Measurements from ENCODE around the gene PSMA5.
"Not testable (repeated sequence)": the region's sequence is repeated elsewhere in the genome, so short reads cannot be mapped to it uniquely, and the experiment has no call there.

The PSMA5 gene

DNA sequence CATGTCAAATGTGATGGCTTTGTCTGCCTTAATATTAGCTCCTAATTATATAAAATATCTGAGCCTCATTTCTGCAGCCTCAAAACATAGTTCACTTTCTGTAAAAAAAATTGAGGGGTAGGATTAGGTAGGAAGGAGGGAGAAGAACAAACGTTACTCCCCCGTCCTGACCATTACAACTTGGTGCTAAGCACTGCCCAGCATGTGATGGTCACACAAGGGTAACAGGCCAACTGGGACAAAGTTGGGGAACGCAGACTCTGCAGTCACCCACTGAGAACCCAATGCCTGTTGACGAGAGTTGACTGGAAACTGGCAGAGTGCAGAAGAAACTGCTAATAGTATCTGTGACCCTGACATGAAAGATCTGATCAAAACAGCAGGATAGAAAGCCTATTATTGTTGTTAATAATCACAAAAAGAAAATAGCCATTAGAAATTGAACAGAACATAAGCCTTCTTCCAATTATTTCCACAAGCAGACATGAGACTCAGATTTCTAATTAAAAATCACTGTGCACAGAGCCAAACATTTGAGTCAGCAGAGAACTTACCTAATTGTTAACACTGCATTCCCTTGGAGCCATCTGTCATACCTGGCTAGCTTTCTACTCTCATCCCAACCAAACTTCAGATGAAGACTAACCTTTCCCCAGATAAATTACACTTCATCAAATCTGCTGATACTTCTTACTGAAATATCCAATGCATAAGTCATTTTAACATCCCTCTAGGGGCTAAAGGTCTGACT is 34.0 kb downstream of the PSMA5 start:
- DNase-seq (ENCODE audit: low read depth), result no peak

GRCh38 chr1:109391626-109392025 is 34.6 kb downstream of the PSMA5 start:
- DNase-seq (ENCODE audit: low read depth), result no peak

GRCh38 chr1:109391157-109391556 is 35.1 kb downstream of the PSMA5 start:
- DNase-seq (ENCODE audit: low read depth), result no peak

DNA sequence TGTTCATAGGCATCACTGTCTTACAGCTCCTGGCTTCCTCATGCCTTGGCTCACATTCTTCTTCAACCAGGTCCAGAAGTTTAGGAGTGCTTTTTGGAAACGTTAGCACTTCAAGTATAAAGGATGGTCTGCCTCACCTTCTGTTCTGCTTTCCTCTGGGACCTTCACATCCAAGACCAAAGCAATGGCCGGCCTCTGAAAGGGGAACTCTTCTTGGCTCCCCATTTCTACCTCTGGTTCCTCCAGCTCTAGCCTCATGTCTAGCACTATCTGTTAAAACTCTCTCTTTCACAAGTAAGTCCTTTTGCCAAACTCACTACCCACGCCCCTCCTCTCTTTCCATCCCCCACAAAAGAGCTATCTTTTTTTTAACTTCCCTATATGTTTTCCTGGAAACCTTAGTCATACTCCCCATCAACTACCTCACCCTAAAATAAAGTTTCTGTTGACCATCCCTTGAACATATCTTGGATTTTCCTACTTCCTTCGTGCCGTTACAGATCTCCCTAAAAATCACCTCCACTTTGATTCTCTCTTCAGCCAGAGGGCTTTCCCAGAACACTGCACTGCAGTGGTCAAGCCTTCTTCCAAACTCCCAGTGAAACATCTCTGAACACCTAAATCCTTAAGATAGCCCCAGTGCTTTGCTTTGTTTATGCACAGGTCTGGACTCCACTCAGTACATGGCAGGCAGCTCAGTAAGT is 36.5 kb downstream of the PSMA5 start:
- DNase-seq (ENCODE audit: low read depth), result no peak

GRCh38 chr1:109388884-109389637 is 37.2 kb downstream of the PSMA5 start:
- DNase-seq (ENCODE audit: low read depth), result no peak

GRCh38 chr1:109388208-109388711 is 38.0 kb downstream of the PSMA5 start:
- DNase-seq (ENCODE audit: low read depth), result no peak

- DNase-seq (ENCODE audit: low read depth), result no peak
Observed at GRCh38 chr1:109386054-109386717, 40.1 kb downstream of the PSMA5 start.

DNA sequence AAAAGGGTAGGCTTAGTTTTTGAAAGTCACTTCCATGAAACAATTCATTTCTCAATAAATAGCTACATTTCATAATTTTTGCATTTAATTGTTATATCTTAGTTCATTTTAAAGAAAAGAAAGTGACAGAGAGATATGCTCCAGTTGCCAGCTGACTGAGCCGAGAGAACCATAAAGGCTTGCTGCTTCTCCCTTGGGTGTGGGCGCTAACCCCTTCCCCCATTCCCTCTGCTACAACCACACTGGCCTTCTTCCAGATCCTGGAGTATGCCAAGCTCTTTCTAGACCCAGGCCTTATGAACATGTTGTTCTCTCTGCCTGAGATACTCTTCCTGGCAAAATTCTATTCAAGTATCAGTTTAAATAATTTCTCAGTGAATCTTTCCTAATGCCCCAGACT is 40.8 kb downstream of the PSMA5 start:
- no peak for DNase-seq (ENCODE audit: low read depth)

GRCh38 chr1:109383854-109384253 is 42.4 kb downstream of the PSMA5 start:
- DNase-seq (ENCODE audit: low read depth), result no peak

DNA sequence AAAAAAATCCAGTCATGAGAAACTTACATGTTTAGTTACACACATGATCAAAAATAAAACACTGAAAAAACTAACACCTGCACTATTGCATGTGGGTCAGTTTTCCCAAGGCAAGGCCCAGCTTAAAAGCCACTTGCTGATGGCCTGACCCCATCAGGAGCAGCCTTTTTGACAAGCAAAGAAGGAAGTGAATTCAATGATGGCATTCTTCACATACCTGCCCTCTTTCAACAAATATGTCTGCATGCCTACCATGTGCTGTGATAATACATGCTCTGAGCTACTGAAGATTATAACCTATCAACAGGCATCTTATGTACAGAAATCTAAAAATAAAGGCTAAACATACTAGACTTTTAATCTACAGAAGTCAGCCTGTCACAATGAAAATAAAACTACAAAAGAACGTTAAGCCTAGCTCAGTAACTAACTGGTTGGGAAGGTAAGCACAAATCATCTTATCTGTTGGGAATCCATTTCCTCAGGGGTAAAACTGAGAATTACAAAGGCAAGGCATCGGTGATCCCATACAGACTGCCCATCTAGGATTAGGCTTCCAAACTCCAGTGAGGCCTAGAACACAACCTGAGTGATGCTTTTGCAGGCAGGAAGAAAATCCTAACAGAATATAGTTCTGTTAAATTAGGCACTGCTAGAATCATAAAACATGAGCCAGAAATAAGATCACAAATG is 43.0 kb downstream of the PSMA5 start:
- no peak for DNase-seq (ENCODE audit: low read depth)

DNA sequence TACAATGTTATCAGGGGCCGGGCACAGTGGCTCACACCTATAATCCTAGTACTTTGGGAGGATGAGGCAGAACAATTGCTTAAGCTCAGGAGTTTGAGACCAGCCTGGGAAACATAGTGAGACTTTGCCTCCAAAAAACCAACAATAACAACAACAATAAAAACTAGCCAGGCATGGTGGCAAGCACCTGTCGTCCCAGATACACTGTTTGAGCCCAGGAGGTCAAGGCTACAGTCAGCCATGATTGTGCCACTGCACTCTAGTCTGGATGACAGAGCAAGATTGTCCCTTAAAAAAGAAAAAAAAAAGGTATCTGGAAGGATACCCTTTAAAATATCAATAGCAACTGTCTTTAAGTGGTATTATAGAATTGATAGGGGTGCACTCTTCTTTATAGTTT is 44.7 kb downstream of the PSMA5 start:
- no peak for DNase-seq (ENCODE audit: low read depth)

- no peak for DNase-seq (ENCODE audit: low read depth)
Observed at GRCh38 chr1:109379907-109380306, 46.3 kb downstream of the PSMA5 start.

GRCh38 chr1:109379422-109379821 is 46.8 kb downstream of the PSMA5 start:
- DNase-seq (ENCODE audit: low read depth), result no peak

DNA sequence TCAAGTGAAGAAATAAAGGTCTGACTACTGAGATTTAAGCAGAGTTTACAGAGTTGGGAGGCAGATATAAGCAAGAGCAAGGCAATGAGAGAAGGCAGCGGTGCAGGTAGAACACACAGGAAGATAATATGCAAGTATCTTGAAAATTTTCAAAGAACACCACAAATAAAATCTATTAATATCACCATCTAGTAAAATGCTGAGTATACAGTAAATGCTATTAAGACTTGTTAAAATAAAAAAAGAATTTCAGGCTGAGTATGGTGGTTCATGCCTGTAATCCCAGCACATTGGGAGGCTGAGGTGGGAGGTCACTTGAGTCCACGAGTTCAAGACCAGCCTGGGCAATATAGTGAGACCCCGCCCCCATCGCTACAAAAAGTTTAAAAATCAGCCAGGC is 48.5 kb downstream of the PSMA5 start:
- DNase-seq (ENCODE audit: low read depth), result no peak

DNA sequence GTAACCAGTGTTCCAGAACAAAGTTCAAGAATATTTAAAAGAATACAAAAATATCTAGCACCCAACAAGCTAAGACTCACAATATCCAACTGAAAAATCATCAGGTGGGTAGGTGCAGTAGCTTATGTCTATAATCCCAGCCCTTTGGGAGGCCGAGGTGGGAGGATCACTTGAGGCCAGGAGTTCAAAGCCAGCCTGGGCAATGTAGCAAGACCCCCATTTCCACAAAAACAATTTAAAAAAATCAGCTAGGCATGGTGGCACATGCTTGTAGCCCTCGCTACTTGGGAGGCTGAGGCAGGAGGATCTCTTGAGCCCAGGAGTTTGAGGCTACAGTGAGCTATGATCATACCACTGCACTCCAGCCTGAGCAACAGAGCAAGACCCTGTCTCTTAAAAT is 52.6 kb downstream of the PSMA5 start:
- not testable (repeated sequence) for DNase-seq (ENCODE audit: low read depth)

DNA sequence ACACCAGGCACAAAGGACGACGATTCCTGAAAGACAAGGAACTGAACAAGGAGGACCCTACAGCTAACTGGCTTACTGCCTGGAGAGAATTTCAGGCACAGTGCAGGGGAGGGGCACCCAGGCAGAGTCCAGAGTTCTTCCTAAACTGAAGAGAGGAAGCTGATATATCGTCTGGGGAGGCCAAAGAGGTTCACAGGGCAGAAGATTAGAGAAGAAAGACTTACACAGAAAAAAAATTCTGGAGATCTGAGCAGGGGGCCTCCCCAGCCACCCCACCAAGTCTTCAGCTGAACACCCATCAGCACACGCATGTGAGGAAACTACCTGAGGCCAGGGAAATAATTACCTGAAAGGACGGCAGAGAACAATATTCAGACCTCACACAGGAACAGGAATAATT is 53.1 kb downstream of the PSMA5 start:
- no peak for DNase-seq (ENCODE audit: low read depth)

DNA sequence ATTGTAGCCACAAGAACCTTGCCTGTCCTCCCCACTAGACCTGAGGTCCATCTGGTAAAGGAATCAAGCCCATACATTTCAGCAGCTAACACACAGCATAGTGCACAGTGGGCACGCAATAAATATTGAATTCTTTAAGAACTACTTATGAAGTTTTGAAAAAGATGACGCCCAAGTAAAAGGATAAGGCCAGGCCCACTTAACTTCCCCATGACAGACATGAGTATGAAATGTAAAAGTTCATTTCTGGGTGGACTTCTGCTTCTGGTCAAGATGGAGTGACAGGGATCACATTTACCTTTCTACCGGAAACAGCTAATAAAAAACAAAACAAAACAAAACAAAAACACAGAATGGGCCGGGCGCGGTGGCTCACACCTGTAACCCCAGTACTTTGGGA is 54.0 kb downstream of the PSMA5 start:
- no peak for DNase-seq (ENCODE audit: low read depth)

DNA sequence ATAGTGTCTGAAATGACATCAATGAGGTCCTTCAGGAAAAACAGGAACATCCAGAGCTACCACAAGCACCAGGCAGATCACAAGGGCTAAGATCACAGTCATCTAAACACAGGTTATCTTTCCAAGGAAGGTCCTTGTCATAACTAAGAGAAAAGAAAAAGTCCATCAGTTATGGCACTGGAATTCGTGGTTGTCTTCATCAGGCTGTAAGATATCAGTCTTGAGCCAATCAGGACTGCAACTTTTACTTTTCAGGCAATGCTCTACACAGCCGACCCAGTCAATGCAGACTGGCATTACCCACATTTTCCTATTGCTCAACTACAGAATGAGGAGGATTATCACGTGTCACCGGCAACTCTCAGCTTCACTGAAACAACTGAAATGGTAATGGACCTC is 54.9 kb downstream of the PSMA5 start:
- no peak for DNase-seq (ENCODE audit: low read depth)

DNA sequence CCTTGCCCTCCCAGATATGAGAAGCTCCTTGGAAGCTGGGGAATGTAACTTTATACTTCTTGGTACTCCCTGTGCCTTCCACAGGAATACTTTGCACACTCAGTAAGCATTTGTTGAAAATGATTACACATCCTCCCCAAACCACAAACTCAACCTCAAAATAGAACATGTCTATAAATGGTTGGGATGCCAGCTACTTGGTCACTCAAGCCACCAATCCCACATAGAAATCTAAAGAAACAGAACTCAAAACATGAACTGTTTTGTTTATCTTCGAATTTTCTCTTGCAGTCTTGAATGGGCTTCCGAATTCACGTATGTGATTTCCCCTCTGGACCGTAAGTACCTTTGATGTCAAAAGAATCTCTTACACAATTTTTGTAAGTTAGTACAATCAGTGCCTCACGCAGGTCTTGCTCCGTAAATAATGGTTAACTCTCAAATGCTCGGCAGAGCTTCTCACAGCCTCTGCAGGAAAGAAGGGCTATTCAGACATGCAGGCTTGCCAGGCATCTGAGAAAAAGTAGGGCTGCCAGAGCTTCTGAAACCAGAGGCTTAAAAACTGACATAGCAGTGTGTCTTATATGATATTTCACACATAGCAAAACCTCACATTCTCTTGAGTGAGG is 55.4 kb downstream of the PSMA5 start:
- DNase-seq (ENCODE audit: low read depth), result peak; percentile 94

DNA sequence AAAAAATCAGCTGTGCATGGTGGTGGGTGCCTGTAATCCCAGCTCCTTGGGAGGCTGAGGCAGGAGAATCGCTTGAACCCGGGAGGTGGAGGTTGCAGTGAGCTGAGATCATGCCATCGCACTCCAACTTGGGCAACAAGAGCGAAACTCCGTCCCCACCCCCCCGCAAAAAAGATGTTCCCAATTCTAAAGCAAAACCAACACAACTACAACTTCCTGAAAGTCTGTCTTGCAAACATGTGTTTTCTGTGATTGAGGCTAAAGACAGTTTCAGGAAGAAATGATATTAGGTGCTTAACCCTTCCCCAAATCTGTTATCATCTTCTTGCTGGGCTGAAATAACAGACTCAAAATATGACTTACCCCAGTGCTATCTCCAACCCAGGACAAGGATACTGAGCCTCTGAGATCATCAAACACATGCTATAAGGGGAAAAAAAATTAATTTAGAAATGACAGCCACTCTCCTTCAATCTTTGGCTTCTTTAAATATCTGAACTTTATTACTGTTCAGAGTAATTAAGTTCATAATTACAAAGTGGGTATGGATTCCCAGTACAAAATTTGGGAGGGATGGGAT is 57.0 kb downstream of the PSMA5 start:
- no peak for DNase-seq (ENCODE audit: low read depth)

DNA sequence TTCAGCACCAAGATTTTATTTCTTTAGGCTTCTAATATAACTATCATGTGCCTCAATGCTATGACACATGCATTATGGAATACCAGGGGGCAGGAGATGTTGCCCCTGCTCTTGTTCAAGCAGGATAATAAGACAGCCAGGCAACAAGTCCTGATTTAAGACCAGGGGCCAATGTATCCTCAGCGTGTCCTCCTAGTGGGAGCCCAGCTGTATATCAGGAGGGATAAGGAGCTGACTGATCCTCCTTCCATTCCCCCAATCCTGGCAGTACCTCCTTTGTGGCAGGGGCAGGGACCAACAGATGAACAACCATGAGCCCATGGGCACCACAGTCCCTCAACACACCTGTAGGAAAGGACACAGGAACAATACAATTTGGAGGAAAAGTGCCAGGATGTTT is 57.8 kb downstream of the PSMA5 start:
- no peak for DNase-seq (ENCODE audit: low read depth)
